Measurements from ENCODE around the gene PRPF6.

The PRPF6 gene

GRCh38 chr20:64022671-64023360 lies 41.9 kb downstream of the PRPF6 start:
- no peak for DNase-seq

GRCh38 chr20:64023361-64024140 lies 42.6 kb downstream of the PRPF6 start:
- no peak for DNase-seq

DNA sequence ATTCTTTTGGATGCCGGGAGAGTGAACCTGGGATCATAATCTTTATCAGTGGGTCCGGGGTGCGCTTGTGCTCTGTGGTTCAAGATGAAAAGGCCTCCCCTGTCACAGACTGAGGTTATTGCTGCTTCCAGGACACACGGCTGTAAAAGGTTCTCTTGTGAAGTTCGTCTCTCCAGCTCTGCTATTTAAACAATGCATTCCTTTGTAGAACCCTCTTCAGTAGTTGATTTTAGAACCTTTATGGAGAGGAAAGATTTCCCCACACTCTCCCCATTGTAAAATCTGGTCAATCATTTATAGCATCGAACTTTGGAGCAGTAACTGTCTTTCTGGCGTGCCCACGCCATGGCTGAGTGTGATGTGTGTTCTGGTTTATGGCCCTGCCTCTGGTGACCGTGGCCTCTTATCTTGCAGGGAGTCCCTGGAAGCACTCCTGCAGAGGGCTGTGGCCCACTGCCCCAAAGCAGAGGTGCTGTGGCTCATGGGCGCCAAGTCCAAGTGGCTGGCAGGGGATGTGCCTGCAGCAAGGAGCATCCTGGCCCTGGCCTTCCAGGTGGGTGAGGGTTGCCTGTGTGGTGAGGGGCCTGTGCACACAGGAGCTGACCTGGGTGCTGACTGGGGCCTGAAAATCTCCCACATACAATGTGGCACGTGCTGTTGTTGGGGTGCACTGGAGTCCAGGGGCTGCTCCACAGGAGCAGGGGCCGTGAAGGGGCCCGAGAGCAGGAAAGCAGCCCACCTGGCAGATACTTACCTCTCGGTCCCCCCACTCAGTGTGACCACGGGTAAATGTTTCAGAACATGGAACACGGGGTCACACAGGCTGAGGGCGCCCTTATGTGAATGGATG lies 43.4 kb downstream of the PRPF6 start:
- no peak for DNase-seq

- no peak for DNase-seq
Observed at GRCh38 chr20:64025101-64025825, 44.3 kb downstream of the PRPF6 start.

GRCh38 chr20:64025826-64026412 lies 45.0 kb downstream of the PRPF6 start:
- DNase-seq: no peak

DNA sequence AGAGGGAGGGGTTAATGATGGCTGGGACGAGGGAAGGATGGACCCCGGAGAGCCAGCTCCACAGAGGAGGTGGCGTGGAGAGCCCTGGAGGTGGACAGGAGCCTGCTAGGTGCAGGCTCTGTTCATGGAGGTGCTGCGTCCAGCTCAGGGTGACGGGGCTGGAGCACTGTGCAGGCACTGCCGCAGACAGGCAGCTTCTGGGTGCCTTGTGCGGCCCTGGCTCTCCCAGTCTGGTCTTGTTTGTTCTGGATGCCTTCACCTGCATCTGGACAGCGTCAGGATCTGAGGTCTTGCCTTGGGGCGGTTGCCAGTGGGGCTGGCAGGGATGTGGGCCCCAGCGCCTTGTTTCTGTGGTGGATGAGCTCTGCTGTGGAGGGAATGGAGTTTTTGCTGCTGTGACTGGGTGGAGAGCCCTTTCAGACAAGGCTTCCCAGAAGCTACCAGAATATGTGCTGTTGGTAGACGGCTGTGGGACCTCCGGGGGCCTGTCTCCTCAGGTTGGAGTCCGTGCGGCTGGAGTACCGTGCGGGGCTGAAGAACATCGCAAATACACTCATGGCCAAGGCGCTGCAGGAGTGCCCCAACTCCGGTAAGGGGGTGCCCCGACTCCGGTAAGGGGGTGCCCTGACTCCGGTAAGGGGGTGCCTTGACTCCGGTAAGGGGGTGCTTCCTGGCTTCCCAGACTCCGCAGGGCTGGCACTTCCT lies 47.2 kb downstream of the PRPF6 start:
- no peak for DNase-seq

- no peak for DNase-seq
Observed at GRCh38 chr20:64029293-64030117, 48.6 kb downstream of the PRPF6 start.

GRCh38 chr20:64030371-64031134 lies 49.6 kb downstream of the PRPF6 start:
- no peak for DNase-seq

- no peak for DNase-seq
Observed at GRCh38 chr20:64031822-64032314, 50.9 kb downstream of the PRPF6 start.

DNA sequence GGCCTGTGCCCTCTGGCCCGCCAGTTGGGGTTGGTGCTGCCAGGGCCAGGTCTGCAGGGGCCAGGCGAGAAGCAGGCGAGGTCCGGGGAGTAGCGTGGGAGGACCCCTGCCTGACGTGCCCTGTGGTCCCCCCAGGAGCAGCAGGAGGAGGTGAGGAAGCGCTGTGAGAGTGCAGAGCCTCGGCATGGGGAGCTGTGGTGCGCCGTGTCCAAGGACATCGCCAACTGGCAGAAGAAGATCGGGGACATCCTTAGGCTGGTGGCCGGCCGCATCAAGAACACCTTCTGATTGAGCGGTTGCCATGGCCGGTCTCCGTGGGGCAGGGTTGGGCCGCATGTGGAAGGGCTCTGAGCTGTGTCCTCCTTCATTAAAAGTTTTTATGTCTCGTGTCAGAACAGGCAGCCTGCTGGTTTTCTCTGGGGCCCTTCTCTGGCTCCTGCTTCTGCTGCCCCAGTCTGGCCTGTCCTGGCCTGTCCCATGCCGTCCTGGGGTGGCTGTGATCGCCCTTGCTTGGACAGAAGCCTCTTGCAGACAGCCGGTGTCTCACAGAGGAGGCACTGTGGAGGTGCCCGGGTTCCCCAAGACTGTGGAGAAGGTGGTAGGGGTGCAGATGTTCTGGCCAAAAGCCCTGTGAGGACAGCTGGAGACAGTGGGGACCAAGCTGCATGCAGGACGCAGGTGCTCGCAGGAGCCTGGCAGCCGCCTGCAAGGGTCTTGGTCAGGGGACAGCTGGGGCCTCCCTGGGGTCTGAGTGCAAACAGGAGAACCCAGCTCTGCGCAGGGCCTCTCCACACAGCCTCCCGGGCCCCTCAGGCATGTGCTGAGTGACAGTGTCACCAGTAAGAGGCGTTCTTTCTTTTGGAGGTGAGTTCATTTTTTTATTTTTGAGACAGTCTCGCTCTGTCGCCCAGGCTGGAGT lies 52.0 kb downstream of the PRPF6 start:
- no peak for DNase-seq

DNA sequence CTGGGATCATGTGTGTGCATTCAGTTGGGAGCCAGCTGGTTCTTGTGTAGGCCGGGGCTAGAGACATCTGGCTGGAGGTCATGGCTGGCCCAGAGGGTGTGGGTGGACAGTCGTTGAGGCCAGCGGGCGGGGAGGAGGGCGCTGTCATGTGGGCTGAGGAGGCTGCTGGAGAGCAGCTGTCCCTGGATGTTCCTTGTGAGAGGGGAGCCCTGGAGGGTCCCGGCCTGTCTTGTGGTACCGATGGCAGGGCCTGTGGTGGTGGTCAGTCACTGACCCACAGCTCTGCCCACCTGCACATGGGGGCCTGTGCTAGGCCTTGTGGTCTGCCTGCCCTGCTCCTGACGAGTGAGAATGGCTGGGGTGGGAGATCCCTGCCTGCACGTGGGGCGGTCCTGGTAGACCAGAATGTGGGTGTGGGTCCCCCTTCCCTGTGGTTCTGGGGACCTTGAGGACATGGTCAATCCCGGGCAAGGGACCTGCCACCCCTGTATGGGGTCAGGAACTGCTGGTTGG lies 53.1 kb downstream of the PRPF6 start:
- DNase-seq: no peak

GRCh38 chr20:64035066-64035932 lies 54.4 kb downstream of the PRPF6 start:
- DNase-seq: no peak

- DNase-seq: no peak
Observed at GRCh38 chr20:64035933-64036345, 55.0 kb downstream of the PRPF6 start, which contains the start of gene C20orf204. Gene C20orf204 (plus strand): TSS chr20:64036182. CDS start chr20:64036324, 142 bp downstream.

DNA sequence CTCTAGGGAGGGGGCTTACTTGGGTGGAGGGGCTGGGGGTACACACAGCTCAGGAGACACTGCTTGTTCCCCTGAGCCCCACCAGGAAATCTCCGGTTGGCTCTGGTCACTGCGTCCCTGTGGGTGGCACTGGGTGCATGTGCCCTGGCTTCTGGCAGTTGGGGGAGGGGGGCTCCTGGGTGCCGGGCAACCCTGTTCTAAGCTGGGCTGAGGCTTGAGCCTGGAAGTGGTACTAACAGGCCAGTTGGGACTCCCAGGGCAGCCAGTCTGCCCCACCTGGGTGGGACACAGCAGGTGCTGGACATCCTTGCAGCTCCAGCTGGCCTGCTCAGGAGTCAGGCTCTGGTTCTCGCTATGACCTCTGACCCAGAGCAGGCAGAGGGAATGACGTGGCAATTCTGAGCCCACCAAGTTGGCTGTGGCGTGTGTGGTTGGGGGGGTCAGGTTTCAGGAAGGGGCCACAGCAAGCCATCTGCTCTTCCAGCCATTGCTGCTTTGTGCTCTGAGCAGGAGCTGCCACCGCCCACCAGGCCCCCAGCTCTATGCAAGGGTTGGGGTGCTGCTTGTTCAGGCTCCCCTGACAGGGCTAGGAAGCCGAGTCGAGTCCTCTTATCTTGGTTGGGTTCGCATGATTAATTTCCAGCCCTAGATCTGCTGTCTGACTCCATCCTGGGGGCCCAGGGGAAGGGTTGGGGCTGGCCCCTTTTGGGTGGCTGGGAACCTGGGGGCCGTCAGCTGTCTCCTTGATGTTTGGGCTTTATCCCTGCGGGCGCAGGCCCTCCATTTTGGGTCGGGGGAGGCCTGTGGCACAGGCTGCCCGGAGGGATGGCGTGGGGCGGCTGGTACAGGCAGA lies 55.6 kb downstream of the PRPF6 start:
- DNase-seq: no peak

DNA sequence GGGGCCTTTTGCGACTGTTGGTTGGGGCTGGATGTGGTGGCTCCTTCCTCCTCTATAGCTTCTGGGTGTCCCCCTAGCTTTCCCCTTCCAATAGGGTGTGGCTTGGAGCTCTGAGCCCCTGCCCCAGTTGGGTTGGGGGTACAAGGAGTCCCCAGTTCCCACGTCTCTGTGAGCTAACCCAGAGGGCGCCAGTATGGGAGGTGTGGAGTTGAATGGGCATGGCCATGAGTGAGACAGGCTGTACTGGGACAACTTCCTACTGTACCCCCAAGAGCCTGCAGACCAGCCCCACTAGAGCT lies 56.2 kb downstream of the PRPF6 start:
- no peak for DNase-seq

DNA sequence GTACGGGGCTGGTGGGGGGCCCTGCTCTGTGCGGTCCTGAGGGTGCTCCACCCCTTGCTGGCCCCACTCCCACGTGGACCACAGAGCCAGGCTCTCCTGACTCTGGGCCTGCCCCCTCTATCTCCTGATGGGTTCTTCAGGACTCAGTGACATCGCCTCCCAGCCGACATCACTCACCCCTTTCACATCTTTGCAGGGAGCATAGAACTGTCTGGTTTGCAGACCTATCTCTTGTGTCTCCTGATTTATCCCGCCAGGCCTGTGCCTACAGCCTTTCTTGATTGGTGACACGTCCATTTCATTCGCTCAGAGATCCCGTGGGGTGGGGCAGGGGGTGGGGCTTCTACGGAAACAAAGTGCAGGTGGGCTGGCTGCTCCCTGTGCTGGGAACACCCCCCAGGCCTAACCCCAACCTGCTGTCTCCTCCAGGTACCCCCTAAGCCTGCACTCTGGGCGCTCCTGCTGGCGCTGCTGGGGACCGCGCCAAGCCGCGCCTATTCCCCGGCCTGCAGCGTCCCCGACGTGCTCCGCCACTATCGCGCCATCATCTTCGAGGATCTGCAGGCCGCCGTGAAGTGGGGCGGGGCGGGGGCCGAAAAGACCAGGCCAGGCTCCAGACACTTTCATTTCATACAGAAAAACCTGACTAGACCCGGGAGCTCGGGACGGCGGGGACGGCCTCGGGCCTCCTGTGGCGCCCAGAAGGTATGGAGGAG lies 56.7 kb downstream of the PRPF6 start:
- DNase-seq: no peak
